Measurements from ENCODE around the gene VPS35L.

The VPS35L gene

GRCh38 chr16:19748389-19749168 is 193.1 kb downstream of the VPS35L start:
- DNase-seq (ENCODE audit: low read depth), result no peak

- DNase-seq (ENCODE audit: low read depth), result no peak
These were observed 194.1 kb downstream of the VPS35L start for GRCh38 chr16:19749571-19750080.
